Smooth muscle cell (in vitro differentiated cells): ENCODE measurements around the gene TOR1A. TPM values are rescaled to one million over a fixed set of nuclear protein-coding genes. Genes with fewer than 3 reads are reported as not detected.

Experiments
- DNase-seq: peaks from one replicate; lab custom pipeline; 2025; ENCODE audit not compliant: unreplicated experiment; lab: John Stamatoyannopoulos, UW
- H2AFZ ChIP-seq: fragments of 200-600 bp; sonication (generic); 2 replicates; pipeline ENCODE4 v1.6.0; 2016; ENCODE audit warnings: antibody characterized with exemption, low read depth, mild to moderate bottlenecking
- H3F3A ChIP-seq: fragments of 200-600 bp; sonication (generic); 2 replicates; pipeline ENCODE4 v1.6.0; 2017; ENCODE audit warnings: antibody characterized with exemption, low read depth
- H3K27ac ChIP-seq: fragments of 200-600 bp; sonication (generic); 2 replicates; pipeline ENCODE4 v1.5.1; 2016; ENCODE audit warnings: low read depth, mild to moderate bottlenecking
- H3K27me3 ChIP-seq: fragments of 200-600 bp; sonication (generic); 2 replicates; pipeline ENCODE4 v1.6.1; 2016; ENCODE audit warnings: low read depth, mild to moderate bottlenecking
- H3K36me3 ChIP-seq: fragments of 200-600 bp; sonication (generic); 2 replicates; pipeline ENCODE4 v1.5.1; 2016; ENCODE audit warnings: low read depth
- H3K4me1 ChIP-seq: fragments of 200-600 bp; sonication (generic); 2 replicates; pipeline ENCODE4 v1.5.1; 2016; ENCODE audit warnings: low read depth
- H3K4me2 ChIP-seq: fragments of 200-600 bp; sonication (generic); 2 replicates; pipeline ENCODE4 v1.6.0; 2016; ENCODE audit warnings: mild to moderate bottlenecking
- H3K4me3 ChIP-seq: fragments of 200-600 bp; sonication (generic); 2 replicates; pipeline ENCODE4 v1.5.1; 2016; ENCODE audit warnings: mild to moderate bottlenecking
- H3K79me2 ChIP-seq: fragments of 200-600 bp; sonication (generic); 2 replicates; pipeline ENCODE4 v1.6.0; 2016; ENCODE audit warnings: low read depth, mild to moderate bottlenecking
- H3K9ac ChIP-seq: fragments of 200-600 bp; sonication (generic); 2 replicates; pipeline ENCODE4 v1.6.0; 2016; ENCODE audit warnings: low read depth
- H3K9me3 ChIP-seq: fragments of 200-600 bp; sonication (generic); replicated peaks from 2 replicates; pipeline ENCODE4 v1.5.1; 2016; ENCODE audit warnings: low read depth
- H4K20me1 ChIP-seq: fragments of 200-600 bp; sonication (generic); 2 replicates; pipeline ENCODE4 v1.6.0; 2016; ENCODE audit warnings: low read depth
- CTCF ChIP-seq: fragments of 200-600 bp; sonication (generic); IDR thresholded peaks from 2 replicates; pipeline ENCODE4 v1.5.1; 2017; ENCODE audit warnings: borderline replicate concordance, mild to moderate bottlenecking, antibody characterized with exemption; ENCODE audit not compliant: insufficient read depth, poor library complexity, severe bottlenecking
- WGBS: methylation state at CpG from one replicate; pipeline ENCODE4 v1.1.7; 2016; ENCODE audit warnings: low lambda C conversion rate; 5-methylcytosine and 5-hydroxymethylcytosine counted together
- microRNA-seq: library from miRNA; unstranded; fragments of <30 nt; microRNA quantifications from one replicate; pipeline ENCODE4, GENCODE V29; 2016; ENCODE audit warnings: borderline number of aligned reads
- polyA plus RNA-seq: library from polyadenylated mRNA; unstranded; fragments of >200 nt; fragmentation: Nextera tagmentation; extraction: Ambion mirVana; gene quantifications from 2 replicates; pipeline ENCODE4 v1.2.1, GENCODE V29; 2016
- small RNA-seq: library from RNA; depleted of rRNA; stranded (forward); fragments of <200 nt; gene quantifications from one replicate; pipeline ENCODE3, GENCODE V24; 2014
- total RNA-seq: library from RNA; depleted of rRNA; stranded (reverse); fragments of >200 nt; gene quantifications from 2 replicates; pipeline ENCODE4 v1.2.3, GENCODE V29; 2014

TOR1A gene
- total and polyA plus RNA-seq, 2 experiments from 2014 or later: 38.5 to 46.1 TPM

GRCh38 chr9:129762985-129763926 lies 60.7 kb downstream of the TOR1A start:
- TF ChIP-seq CTCF: no peak
- peaks cover 23% of the 10 kb centered on the region for H3F3A ChIP-seq
- H3K27me3 ChIP-seq: no peaks in the 10 kb centered on the region
- no peak for DNase-seq
- H2AFZ ChIP-seq: no peak overlapping the region
- H3K4me1 ChIP-seq: peaks cover 6% of the 10 kb centered on the region
- H3K79me2 ChIP-seq: no peaks in the 10 kb centered on the region
- H3K9ac ChIP-seq: no peak overlapping the region
- H3K36me3 ChIP-seq: no peaks in the 10 kb centered on the region
- H3K4me3 ChIP-seq: no peak overlapping the region
- H3K9me3 ChIP-seq: no peaks in the 10 kb centered on the region
- H3K4me2 ChIP-seq: peak overlapping the region; percentile 37
- no peaks in the 10 kb centered on the region for H4K20me1 ChIP-seq
- H3K27ac ChIP-seq: peak overlapping the region; percentile 84
- WGBS: 64% methylated on average over 13 of the region's 13 CpGs

Small RNAs within 50 kb of the gene (microRNA-seq; reads per million reads assigned to microRNA genes)
- gene MIR6855: not detected

Small RNAs within 50 kb of the gene (small RNA-seq; reads per million reads assigned to genes)
- not detected for gene MIR6855

Other genes with a start within 250 kb of the TOR1A start
- not detected in 2 replicates for gene C9orf50, start 203.0 kb downstream of the TOR1A start, total RNA-seq
- gene C9orf50, start 203.0 kb downstream of the TOR1A start, polyA plus RNA-seq: 0.59 TPM in 1 of 2 replicates, not detected in the other
- gene NTMT1, start 198.0 kb downstream of the TOR1A start, total RNA-seq: 24.7 and 42.9 TPM in 2 replicates
- gene NTMT1, start 198.0 kb downstream of the TOR1A start, polyA plus RNA-seq: 118 and 129 TPM in 2 replicates
- gene ASB6, start 182.0 kb downstream of the TOR1A start, total RNA-seq: 10.9 and 13.8 TPM in 2 replicates
- gene ASB6, start 182.0 kb downstream of the TOR1A start, polyA plus RNA-seq: 22.2 and 26.0 TPM in 2 replicates
- gene PRRX2, start 158.5 kb downstream of the TOR1A start, total RNA-seq: 59.9 and 87.7 TPM in 2 replicates
- 180 and 234 TPM in 2 replicates for gene PRRX2, start 158.5 kb downstream of the TOR1A start, polyA plus RNA-seq
- gene PTGES, start 71.1 kb downstream of the TOR1A start, total RNA-seq: 36.9 and 49.5 TPM in 2 replicates
- gene PTGES, start 71.1 kb downstream of the TOR1A start, polyA plus RNA-seq: 69.6 and 176 TPM in 2 replicates
- 43.4 and 60.0 TPM in 2 replicates for gene TOR1B, start 21.0 kb downstream of the TOR1A start, total RNA-seq
- gene TOR1B, start 21.0 kb downstream of the TOR1A start, polyA plus RNA-seq: 10.3 and 13.8 TPM in 2 replicates
- 38.0 and 42.3 TPM in 2 replicates for gene C9orf78, start 11.1 kb upstream of the TOR1A start, total RNA-seq
- 53.8 and 78.0 TPM in 2 replicates for gene C9orf78, start 11.1 kb upstream of the TOR1A start, polyA plus RNA-seq
- 14.6 and 22.3 TPM in 2 replicates for gene USP20, start 11.3 kb upstream of the TOR1A start, total RNA-seq
- gene USP20, start 11.3 kb upstream of the TOR1A start, polyA plus RNA-seq: 29.7 and 35.7 TPM in 2 replicates
- 17.2 and 23.8 TPM in 2 replicates for gene FNBP1, start 219.1 kb upstream of the TOR1A start, total RNA-seq
- 17.1 and 25.4 TPM in 2 replicates for gene FNBP1, start 219.1 kb upstream of the TOR1A start, polyA plus RNA-seq
- gene GPR107, start 229.8 kb upstream of the TOR1A start, total RNA-seq: 42.7 and 42.9 TPM in 2 replicates
- 16.2 and 19.1 TPM in 2 replicates for gene GPR107, start 229.8 kb upstream of the TOR1A start, polyA plus RNA-seq